Suprapubic skin (tissue), 4 donors: ENCODE results near the gene DNM3. TPM values are rescaled to one million over a fixed set of nuclear protein-coding genes. Genes with fewer than 3 reads are reported as not detected.

Source experiments
- DNase-seq, 2 donors: peaks; one replicate each; pipeline ENCODE4 v3.0.0-alpha.2; 2019; ENCODE audit warnings: low spot score in 2 of 2
- H3K27ac ChIP-seq: fragments of 200-600 bp; sonication (generic); one replicate; pipeline ENCODE4 v1.5.1; 2019
- H3K27me3 ChIP-seq: fragments of 200-600 bp; sonication (generic); one replicate; pipeline ENCODE4 v1.5.1; 2019
- H3K36me3 ChIP-seq: fragments of 200-600 bp; sonication (generic); one replicate; pipeline ENCODE4 v1.5.1; 2019
- H3K4me1 ChIP-seq: fragments of 200-600 bp; sonication (generic); one replicate; pipeline ENCODE4 v1.5.1; 2019
- H3K4me3 ChIP-seq: fragments of 200-600 bp; sonication (generic); one replicate; pipeline ENCODE4 v1.5.1; 2019; ENCODE audit warnings: mild to moderate bottlenecking
- H3K9me3 ChIP-seq: fragments of 200-600 bp; sonication (generic); one replicate; pipeline ENCODE4 v1.5.1; 2019
- EP300 ChIP-seq: sonication (generic); formaldehyde crosslinking; IDR thresholded peaks from one replicate; pipeline ENCODE4 v1.6.1; 2017; ENCODE audit warnings: antibody characterized with exemption
- POLR2A ChIP-seq, 2 donors: fragments of 450-650 bp; IDR thresholded peaks; one replicate each; pipeline ENCODE4 v1.6.1; 2017; ENCODE audit warnings: antibody characterized with exemption in 2 of 2, mild to moderate bottlenecking in 2 of 2, moderate library complexity in 2 of 2
- POLR2AphosphoS5 ChIP-seq, 3 donors: sonication (generic); formaldehyde crosslinking; IDR thresholded peaks; one replicate each; pipeline ENCODE4 v1.6.1; 2017; ENCODE audit warnings: antibody characterized with exemption in 3 of 3
- WGBS: methylation state at CpG from one replicate; pipeline ENCODE4 v1.1.5; 2018; 5-methylcytosine and 5-hydroxymethylcytosine counted together
- total RNA-seq, 4 donors: library from RNA; depleted of rRNA; stranded (reverse); fragments of >200 nt; gene quantifications; one replicate each; pipeline ENCODE4 v1.1.0, GENCODE V29; 2016
- TF ChIP-seq, protein P1 (sequence below), 2 donors: fragments of 200-600 bp in 1 of 2; fragments of 450-650 bp in 1 of 2; sonication (generic) in 1 of 2; IDR thresholded peaks; one replicate each; pipeline ENCODE4 v1.5.1; 2016 to 2019; ENCODE audit warnings: antibody characterized with exemption in 2 of 2, mild to moderate bottlenecking in 1 of 2, moderate library complexity in 1 of 2

The DNM3 gene
- total RNA-seq, 4 donors from 2014 or later: 1.6 to 11.7 (median 3.7) TPM

GRCh38 chr1:171999756-172000155 lies 158.5 kb downstream of the DNM3 start:
- no peaks in the 10 kb centered on the region for H3K9me3 ChIP-seq
- no peak overlapping the region for H3K4me3 ChIP-seq
- DNase-seq: no peak
- no peaks in the 10 kb centered on the region for H3K4me1 ChIP-seq
- WGBS: 52% methylated on average over 2 of the region's 2 CpGs
- H3K36me3 ChIP-seq: no peaks in the 10 kb centered on the region
- no peak overlapping the region for H3K27ac ChIP-seq
- H3K27me3 ChIP-seq: no peaks in the 10 kb centered on the region
- no peak for TF ChIP-seq POLR2A (IDR thresholded peaks at IDR 0.05)
- TF ChIP-seq, protein P1, sequence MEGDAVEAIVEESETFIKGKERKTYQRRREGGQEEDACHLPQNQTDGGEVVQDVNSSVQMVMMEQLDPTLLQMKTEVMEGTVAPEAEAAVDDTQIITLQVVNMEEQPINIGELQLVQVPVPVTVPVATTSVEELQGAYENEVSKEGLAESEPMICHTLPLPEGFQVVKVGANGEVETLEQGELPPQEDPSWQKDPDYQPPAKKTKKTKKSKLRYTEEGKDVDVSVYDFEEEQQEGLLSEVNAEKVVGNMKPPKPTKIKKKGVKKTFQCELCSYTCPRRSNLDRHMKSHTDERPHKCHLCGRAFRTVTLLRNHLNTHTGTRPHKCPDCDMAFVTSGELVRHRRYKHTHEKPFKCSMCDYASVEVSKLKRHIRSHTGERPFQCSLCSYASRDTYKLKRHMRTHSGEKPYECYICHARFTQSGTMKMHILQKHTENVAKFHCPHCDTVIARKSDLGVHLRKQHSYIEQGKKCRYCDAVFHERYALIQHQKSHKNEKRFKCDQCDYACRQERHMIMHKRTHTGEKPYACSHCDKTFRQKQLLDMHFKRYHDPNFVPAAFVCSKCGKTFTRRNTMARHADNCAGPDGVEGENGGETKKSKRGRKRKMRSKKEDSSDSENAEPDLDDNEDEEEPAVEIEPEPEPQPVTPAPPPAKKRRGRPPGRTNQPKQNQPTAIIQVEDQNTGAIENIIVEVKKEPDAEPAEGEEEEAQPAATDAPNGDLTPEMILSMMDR (IDR thresholded peaks at IDR 0.05): no peak
- TF ChIP-seq EP300: no peak
- TF ChIP-seq POLR2AphosphoS5 (IDR thresholded peaks at IDR 0.05): no peak

DNA sequence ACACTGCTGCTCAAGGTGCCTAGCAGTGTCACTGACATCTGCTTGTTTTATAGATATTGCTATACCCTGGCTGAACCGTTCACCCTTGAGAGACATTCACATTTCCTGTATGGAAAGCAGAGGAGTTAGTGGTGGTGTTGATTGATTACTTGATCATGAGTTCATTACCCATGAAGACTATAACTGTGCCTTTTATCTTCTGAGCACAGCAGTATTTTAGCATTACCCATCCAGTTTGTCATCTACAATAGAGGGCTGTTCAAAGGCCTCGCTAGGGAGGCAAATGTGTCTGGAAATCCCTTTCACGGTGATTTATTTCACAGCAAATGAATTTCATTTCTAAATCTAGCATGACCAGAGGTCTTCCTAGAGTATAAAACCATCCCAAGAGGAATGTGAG lies 160.0 kb downstream of the DNM3 start:
- TF ChIP-seq EP300 (no peak), POLR2AphosphoS5 (IDR thresholded peaks at IDR 0.05) (no peak), POLR2A (IDR thresholded peaks at IDR 0.05) (no peak)
- TF ChIP-seq, protein P1 (IDR thresholded peaks at IDR 0.05): no peak
- Histone ChIP-seq H3K4me1 (no peaks in the 10 kb centered on the region), H3K27me3 (no peaks in the 10 kb centered on the region), H3K9me3 (no peaks in the 10 kb centered on the region), H3K36me3 (no peaks in the 10 kb centered on the region), H3K27ac (no peak overlapping the region), H3K4me3 (no peak overlapping the region)
- 85% methylated on average over 3 of the region's 3 CpGs for whole genome bisulfite sequencing
- no peak for DNase-seq

GRCh38 chr1:172002725-172003345 lies 161.5 kb downstream of the DNM3 start:
- Histone ChIP-seq H3K4me3 (no peak overlapping the region), H3K27ac (no peak overlapping the region), H3K9me3 (no peaks in the 10 kb centered on the region), H3K36me3 (no peaks in the 10 kb centered on the region), H3K27me3 (no peaks in the 10 kb centered on the region), H3K4me1 (no peaks in the 10 kb centered on the region)
- no peak for TF ChIP-seq POLR2A (IDR thresholded peaks at IDR 0.05)
- TF ChIP-seq, protein P1 (IDR thresholded peaks at IDR 0.05): peak; percentile 19 to 54
- WGBS: 12% methylated on average over 3 of the region's 3 CpGs
- DNase-seq: no peak

DNA sequence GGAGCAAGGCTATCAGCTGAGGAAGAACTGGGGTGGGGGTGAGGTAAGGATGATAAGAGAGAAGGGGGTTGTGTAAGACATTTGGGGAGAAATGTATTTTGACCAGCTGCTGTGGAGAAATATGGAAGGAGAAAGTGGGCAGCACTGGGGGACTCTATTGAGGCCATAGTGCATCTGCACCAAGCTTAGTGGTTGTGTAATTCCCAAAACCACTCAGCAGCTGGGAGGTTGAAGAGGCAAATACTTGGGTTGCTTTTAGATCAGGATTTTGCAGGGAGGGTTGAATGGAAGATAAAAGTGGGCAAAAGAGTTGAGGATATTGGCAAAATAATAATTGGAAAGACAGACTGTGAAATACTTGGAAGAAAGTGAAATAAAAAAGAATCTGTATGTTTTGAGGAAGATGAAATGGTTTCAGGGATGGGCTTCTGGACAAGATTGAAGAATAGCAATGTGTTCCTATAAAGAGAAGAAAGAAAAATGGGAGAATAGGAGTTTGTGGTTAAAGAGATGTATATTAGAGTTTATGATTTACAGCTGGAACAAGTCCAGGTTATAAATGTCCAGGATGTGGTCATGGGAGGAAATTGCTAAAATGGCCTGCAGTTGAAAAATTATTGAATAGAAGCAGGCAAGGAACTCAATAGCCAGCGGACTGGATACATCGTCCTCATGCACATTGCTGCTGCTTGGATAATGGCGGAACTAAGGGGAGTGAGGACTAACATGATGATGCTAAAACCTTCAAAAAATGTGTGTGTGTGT lies 162.7 kb downstream of the DNM3 start:
- 85% methylated on average over 3 of the region's 3 CpGs for WGBS
- no peak overlapping the region for H3K4me3 ChIP-seq
- no peak for TF ChIP-seq POLR2AphosphoS5 (IDR thresholded peaks at IDR 0.05)
- no peak for TF ChIP-seq POLR2A (IDR thresholded peaks at IDR 0.05)
- TF ChIP-seq, protein P1 (IDR thresholded peaks at IDR 0.05): no peak
- TF ChIP-seq EP300: no peak
- no peaks in the 10 kb centered on the region for H3K36me3 ChIP-seq
- no peak for DNase-seq
- H3K4me1 ChIP-seq: no peaks in the 10 kb centered on the region
- H3K9me3 ChIP-seq: no peaks in the 10 kb centered on the region
- no peaks in the 10 kb centered on the region for H3K27me3 ChIP-seq
- no peak overlapping the region for H3K27ac ChIP-seq

GRCh38 chr1:172004671-172005070 lies 163.4 kb downstream of the DNM3 start:
- no peak overlapping the region for H3K27ac ChIP-seq
- TF ChIP-seq EP300: no peak
- TF ChIP-seq, protein P1 (IDR thresholded peaks at IDR 0.05): no peak
- no peak for TF ChIP-seq POLR2AphosphoS5 (IDR thresholded peaks at IDR 0.05)
- no peak for TF ChIP-seq POLR2A (IDR thresholded peaks at IDR 0.05)
- H3K27me3 ChIP-seq: no peaks in the 10 kb centered on the region
- DNase-seq: no peak
- H3K36me3 ChIP-seq: no peaks in the 10 kb centered on the region
- H3K4me1 ChIP-seq: no peaks in the 10 kb centered on the region
- H3K9me3 ChIP-seq: no peaks in the 10 kb centered on the region
- H3K4me3 ChIP-seq: no peak overlapping the region
